ENCODE measurements around the gene RASSF1. TPM values are rescaled to one million over a fixed set of nuclear protein-coding genes. Genes with fewer than 3 reads are reported as not detected.

RASSF1 gene
- total RNA-seq, 2 experiments from 2014 or later = 75.8 to 76.5 TPM

- intact Hi-C loops (cut with micrococcal nuclease) = no loop called here
- DNase-seq = no peak
- ATAC-seq = no peak
- no peaks in the 10 kb centered on the region for H3K27me3 Mint-ChIP-seq
- H3K27ac Mint-ChIP-seq = peak overlapping the region; percentile 96
- peaks cover 22% of the 10 kb centered on the region for H3K36me3 Mint-ChIP-seq (ENCODE audit: low read depth)
- ChIA-PET POLR2A (interaction anchor here (0.7 to 6.9 kb wide), 15 partner anchors 12 to 258 kb away, joined by 3 to 137 read pairs (median 4); partner anchors contain the start of genes HYAL2, HYAL3, NAA80 and RASSF1), CTCF (interaction anchor here (1.2 to 6.1 kb wide), 9 partner anchors 9 to 200 kb away, joined by 3 to 46 read pairs (median 7); partner anchors contain the start of gene RASSF1)
- no peak for TF ChIP-seq CTCF (IDR thresholded peaks at IDR 0.05)
- peak overlapping the region; percentile 91 for H3K4me3 Mint-ChIP-seq
- peaks cover 53% of the 10 kb centered on the region for H3K4me1 Mint-ChIP-seq (ENCODE audit: low read depth)
- H3K9me3 Mint-ChIP-seq = no peaks in the 10 kb centered on the region
Observed at GRCh38 chr3:50350213-50350526, 9.5 kb upstream of the RASSF1 start.

GRCh38 chr3:50347187-50347813, 6.7 kb upstream of the RASSF1 start:
- DNase-seq (peak; percentile 87), ATAC-seq (peak; percentile 12)
- CTCF ChIA-PET = interaction anchor here (0.6 to 6.1 kb wide), 18 partner anchors 9 to 585 kb away, joined by 3 to 46 read pairs (median 4); partner anchors contain the start of genes C3orf18, HEMK1 and TMEM115
- TF ChIP-seq CTCF (IDR thresholded peaks at IDR 0.05) = peak; percentile 60
- Mint-ChIP-seq H3K27ac (peak overlapping the region; percentile 49), H3K9me3 (no peaks in the 10 kb centered on the region), H3K4me3 (no peak overlapping the region), H3K4me1 (ENCODE audit: low read depth) (peaks cover 47% of the 10 kb centered on the region), H3K36me3 (ENCODE audit: low read depth) (peaks cover 15% of the 10 kb centered on the region), H3K27me3 (no peaks in the 10 kb centered on the region)
- POLR2A ChIA-PET = interaction anchor here (0.7 to 1.6 kb wide), 7 partner anchors 8 to 272 kb away, joined by 3 to 8 read pairs (median 5); partner anchors contain the start of gene HEMK1
- intact Hi-C loops (cut with micrococcal nuclease) = no loop called here

- Mint-ChIP-seq H3K36me3 (ENCODE audit: low read depth) (peaks cover 15% of the 10 kb centered on the region), H3K4me3 (peak within 1 kb of the TSS; percentile 52), H3K9me3 (no peaks in the 10 kb centered on the region), H3K4me1 (ENCODE audit: low read depth) (peaks cover 49% of the 10 kb centered on the region), H3K27me3 (no peaks in the 10 kb centered on the region), H3K27ac (no peak within 1 kb of the TSS)
- DNase-seq = peak; percentile 83
- ChIA-PET CTCF (interaction anchor here (1.9 to 6.1 kb wide), 4 partner anchors 8 to 196 kb away, joined by 5 to 46 read pairs (median 12); no protein-coding TSS in a partner anchor), POLR2A (interaction anchor here (0.7 to 2.8 kb wide), 9 partner anchors 9 to 225 kb away, joined by 3 to 10 read pairs (median 4); partner anchors contain the start of genes TMEM115 and TUSC2)
- TF ChIP-seq CTCF (IDR thresholded peaks at IDR 0.05) = no peak
- ATAC-seq = peak; percentile 15
- intact Hi-C loops (cut with micrococcal nuclease) = no loop called here
Observed at GRCh38 chr3:50345586-50346234, 5.1 kb upstream of the RASSF1 start, which contains the start of gene ZMYND10. ZMYND10 (minus strand) TSS chr3:50345732; CDS start chr3:50345579, 153 bp downstream.

- peaks cover 46% of the 10 kb centered on the region for H3K4me1 Mint-ChIP-seq (ENCODE audit: low read depth)
- no peaks in the 10 kb centered on the region for H3K27me3 Mint-ChIP-seq
- no peak overlapping the region for H3K27ac Mint-ChIP-seq
- ATAC-seq = no peak
- no peak for TF ChIP-seq CTCF (IDR thresholded peaks at IDR 0.05)
- DNase-seq = no peak
- ChIA-PET CTCF (interaction anchor here (1.0 to 3.2 kb wide), 3 partner anchors 7 to 21 kb away, joined by 3 to 18 read pairs (median 5); no protein-coding TSS in a partner anchor), POLR2A (interaction anchor here (0.7 to 2.8 kb wide), 10 partner anchors 8 to 1045 kb away, joined by 3 to 10 read pairs (median 4); partner anchors contain the start of genes HYAL3, NAA80 and TUSC2)
- H3K9me3 Mint-ChIP-seq = no peaks in the 10 kb centered on the region
- H3K4me3 Mint-ChIP-seq = no peak overlapping the region
- peaks cover 16% of the 10 kb centered on the region for H3K36me3 Mint-ChIP-seq (ENCODE audit: low read depth)
- intact Hi-C loops (cut with micrococcal nuclease) = no loop called here
Observed at GRCh38 chr3:50345008-50345407, 4.4 kb upstream of the RASSF1 start.

Measured in activated CD8-positive, alpha-beta T cell treated with anti-CD3 and anti-CD28 coated beads for 36 hours (primary cell).